HG03469 (cell line): Measurements from ENCODE around the gene CCDC177.

Experiments used
- ATAC-seq: cut with Tn5 transposase; IDR thresholded peaks from one replicate; pipeline ENCODE4 v1.9.1; 2021; ENCODE audit warnings: mild to moderate bottlenecking, moderate library complexity, moderate number of reproducible peaks; ENCODE audit not compliant: unreplicated experiment

The CCDC177 gene

GRCh38 chr14:69531135-69531534 lies 43.5 kb downstream of the CCDC177 start:
- no peak for ATAC-seq

DNA sequence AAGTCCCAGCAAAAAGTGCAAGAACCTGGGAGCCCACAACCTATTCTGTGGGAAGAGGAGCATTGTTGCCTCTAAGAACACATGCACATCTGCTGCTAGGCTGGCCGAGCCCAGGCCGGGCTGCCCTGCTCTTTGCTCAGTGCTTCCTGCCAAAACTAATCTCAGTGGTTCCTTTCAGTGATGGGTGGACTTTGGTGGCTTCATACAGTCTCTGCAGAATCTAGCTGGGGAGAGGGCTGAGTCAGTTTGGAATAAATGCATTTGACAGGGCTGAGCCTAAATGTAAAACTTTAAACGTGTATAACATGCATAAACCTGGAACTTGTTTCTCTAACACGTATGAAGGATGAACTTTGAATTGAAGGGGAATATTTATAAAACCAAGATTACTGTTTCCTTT lies 44.6 kb downstream of the CCDC177 start:
- ATAC-seq, result no peak

GRCh38 chr14:69529563-69529962 lies 45.1 kb downstream of the CCDC177 start:
- ATAC-seq, result no peak

- ATAC-seq, result no peak
Observed at GRCh38 chr14:69528930-69529329, 45.7 kb downstream of the CCDC177 start.

- no peak for ATAC-seq
Observed at GRCh38 chr14:69528143-69528542, 46.5 kb downstream of the CCDC177 start.

DNA sequence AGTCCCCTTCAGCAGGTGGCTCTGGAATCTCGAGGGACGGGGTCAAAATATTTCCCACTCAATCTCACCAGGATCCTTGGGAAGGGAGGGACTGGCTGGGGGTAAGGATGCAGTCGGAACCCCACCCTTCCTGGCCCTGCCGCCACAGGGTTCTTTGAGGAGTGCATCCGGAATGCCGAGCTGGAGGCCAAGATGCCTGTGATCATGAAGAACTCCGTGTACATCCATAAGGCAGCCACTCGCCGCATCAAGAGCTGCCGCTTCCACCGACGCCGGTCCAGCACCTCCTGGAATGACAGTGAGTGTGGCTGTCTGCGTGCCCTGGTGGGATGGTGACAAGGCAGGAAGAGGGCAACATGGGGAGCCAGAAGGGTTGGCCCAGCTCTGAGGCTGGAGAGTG lies 47.0 kb downstream of the CCDC177 start:
- no peak for ATAC-seq

DNA sequence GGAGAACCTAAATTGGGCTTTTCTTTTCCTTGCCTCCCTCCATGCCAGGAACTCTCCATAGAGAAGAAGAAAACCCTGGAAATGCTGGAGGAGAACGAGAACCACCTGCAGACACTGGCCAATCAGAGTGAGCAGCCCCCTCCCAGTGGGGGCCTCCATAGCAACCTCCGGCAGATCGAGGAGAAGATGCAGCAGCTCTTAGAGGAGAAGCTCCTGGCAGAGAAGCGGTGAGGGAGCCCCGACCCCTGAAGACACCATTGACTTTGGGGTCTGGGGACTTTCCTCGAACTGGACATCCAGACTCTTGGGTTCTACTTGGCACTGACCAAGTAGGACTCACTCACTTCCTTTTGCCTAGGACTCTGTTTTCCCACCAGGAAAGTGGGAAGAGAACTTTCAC lies 48.8 kb downstream of the CCDC177 start:
- ATAC-seq, result no peak

DNA sequence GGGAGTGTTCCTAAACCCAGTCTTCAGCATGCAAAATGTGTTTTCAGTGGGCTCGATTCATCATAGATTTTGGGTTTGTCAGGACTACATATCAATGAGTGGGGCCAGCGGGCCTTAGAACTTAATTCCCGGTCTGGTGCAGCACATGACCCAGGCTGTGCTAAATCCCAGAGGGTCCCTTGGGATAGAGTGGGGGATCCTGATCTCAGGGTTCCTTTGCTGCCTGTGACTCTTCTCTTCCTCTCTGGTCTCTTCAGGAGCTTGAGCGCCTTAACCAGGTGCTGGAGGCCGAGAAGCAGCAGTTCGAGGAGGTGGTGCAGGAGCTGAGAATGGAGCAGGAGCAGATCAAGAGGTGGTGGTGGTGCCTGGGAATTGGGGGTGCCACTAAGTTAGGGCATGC lies 52.6 kb downstream of the CCDC177 start:
- no peak for ATAC-seq
